ENCODE measurements around the gene CRYBG3.

Gene CRYBG3

GRCh38 chr3:97987306-97987705, 165.5 kb downstream of the CRYBG3 start:
- TF ChIP-seq POLR2AphosphoS5 (IDR thresholded peaks at IDR 0.05; ENCODE audit: low read depth, low read length) (no peak), SIN3A (IDR thresholded peaks at IDR 0.05; ENCODE audit: borderline replicate concordance, insufficient read depth, low read length) (no peak), FOXP2 (optimal IDR thresholded peaks at IDR 0.05; ENCODE audit: borderline replicate concordance, extremely low read depth, extremely low read length, insufficient read depth) (no peak), TAF1 (IDR thresholded peaks at IDR 0.05; ENCODE audit: borderline replicate concordance, insufficient read depth, low read length) (no peak)
- TF ChIP-seq, protein P1, sequence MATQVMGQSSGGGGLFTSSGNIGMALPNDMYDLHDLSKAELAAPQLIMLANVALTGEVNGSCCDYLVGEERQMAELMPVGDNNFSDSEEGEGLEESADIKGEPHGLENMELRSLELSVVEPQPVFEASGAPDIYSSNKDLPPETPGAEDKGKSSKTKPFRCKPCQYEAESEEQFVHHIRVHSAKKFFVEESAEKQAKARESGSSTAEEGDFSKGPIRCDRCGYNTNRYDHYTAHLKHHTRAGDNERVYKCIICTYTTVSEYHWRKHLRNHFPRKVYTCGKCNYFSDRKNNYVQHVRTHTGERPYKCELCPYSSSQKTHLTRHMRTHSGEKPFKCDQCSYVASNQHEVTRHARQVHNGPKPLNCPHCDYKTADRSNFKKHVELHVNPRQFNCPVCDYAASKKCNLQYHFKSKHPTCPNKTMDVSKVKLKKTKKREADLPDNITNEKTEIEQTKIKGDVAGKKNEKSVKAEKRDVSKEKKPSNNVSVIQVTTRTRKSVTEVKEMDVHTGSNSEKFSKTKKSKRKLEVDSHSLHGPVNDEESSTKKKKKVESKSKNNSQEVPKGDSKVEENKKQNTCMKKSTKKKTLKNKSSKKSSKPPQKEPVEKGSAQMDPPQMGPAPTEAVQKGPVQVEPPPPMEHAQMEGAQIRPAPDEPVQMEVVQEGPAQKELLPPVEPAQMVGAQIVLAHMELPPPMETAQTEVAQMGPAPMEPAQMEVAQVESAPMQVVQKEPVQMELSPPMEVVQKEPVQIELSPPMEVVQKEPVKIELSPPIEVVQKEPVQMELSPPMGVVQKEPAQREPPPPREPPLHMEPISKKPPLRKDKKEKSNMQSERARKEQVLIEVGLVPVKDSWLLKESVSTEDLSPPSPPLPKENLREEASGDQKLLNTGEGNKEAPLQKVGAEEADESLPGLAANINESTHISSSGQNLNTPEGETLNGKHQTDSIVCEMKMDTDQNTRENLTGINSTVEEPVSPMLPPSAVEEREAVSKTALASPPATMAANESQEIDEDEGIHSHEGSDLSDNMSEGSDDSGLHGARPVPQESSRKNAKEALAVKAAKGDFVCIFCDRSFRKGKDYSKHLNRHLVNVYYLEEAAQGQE (IDR thresholded peaks at IDR 0.05; ENCODE audit: insufficient read depth in 1 of 2, low read depth in 2 of 2, low read length in 2 of 2), result no peak

DNA sequence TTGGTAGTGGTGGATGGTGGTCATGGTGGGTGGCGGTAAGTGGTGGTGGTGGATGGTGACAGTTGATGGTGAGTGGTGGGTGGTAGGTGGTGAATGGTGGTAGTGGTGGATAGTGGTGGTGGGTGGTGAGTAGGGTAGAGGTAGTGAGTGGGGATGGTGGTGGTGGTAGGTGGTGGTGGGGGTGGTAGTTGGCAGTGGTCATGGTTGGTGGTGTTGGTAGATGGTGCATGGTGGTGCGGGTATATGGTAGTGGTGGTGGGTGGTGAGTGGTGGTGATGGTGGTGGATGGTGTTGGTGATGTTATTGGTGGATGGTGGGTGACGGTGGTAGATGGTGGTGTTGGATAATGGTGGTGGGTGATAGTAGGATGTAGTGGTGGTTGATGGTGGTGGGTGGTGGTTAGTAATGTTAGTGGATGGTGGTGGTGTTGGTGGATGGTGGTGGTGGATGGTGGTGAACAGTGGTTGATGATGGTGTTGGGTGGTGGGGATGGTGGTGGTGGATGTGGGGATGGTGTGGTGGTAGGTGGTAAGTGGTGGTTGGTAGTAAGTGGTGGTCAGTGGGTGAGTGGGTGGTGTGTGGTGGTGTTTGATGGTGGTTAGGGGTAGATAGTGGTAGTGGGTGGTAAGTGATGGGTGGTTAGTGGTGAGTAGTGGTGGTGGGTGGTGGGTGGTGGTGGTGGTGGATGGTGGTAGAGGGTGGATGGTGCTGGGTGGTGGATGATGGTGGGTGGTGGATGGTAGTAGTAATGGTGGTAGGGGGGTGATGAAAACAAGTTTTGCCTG, 167.2 kb downstream of the CRYBG3 start:
- TF ChIP-seq POLR2AphosphoS5 (IDR thresholded peaks at IDR 0.05; ENCODE audit: low read depth, low read length) (no peak), TAF1 (IDR thresholded peaks at IDR 0.05; ENCODE audit: borderline replicate concordance, insufficient read depth, low read length) (no peak), SIN3A (IDR thresholded peaks at IDR 0.05; ENCODE audit: borderline replicate concordance, insufficient read depth, low read length) (no peak), FOXP2 (optimal IDR thresholded peaks at IDR 0.05; ENCODE audit: borderline replicate concordance, extremely low read depth, extremely low read length, insufficient read depth) (no peak)
- TF ChIP-seq, protein P1 (IDR thresholded peaks at IDR 0.05; ENCODE audit: insufficient read depth in 1 of 2, low read depth in 2 of 2, low read length in 2 of 2), result no peak

- TF ChIP-seq POLR2AphosphoS5 (IDR thresholded peaks at IDR 0.05; ENCODE audit: low read depth, low read length), result no peak
- no peak for TF ChIP-seq SIN3A (IDR thresholded peaks at IDR 0.05; ENCODE audit: borderline replicate concordance, insufficient read depth, low read length)
- no peak for TF ChIP-seq TAF1 (IDR thresholded peaks at IDR 0.05; ENCODE audit: borderline replicate concordance, insufficient read depth, low read length)
- TF ChIP-seq, protein P1 (IDR thresholded peaks at IDR 0.05; ENCODE audit: insufficient read depth in 1 of 2, low read depth in 2 of 2, low read length in 2 of 2), result no peak
- no peak for TF ChIP-seq FOXP2 (optimal IDR thresholded peaks at IDR 0.05; ENCODE audit: borderline replicate concordance, extremely low read depth, extremely low read length, insufficient read depth)
Observed at GRCh38 chr3:97990624-97991292, 168.9 kb downstream of the CRYBG3 start.

- no peak for TF ChIP-seq POLR2AphosphoS5 (IDR thresholded peaks at IDR 0.05; ENCODE audit: low read depth, low read length)
- no peak for TF ChIP-seq FOXP2 (optimal IDR thresholded peaks at IDR 0.05; ENCODE audit: borderline replicate concordance, extremely low read depth, extremely low read length, insufficient read depth)
- no peak for TF ChIP-seq SIN3A (IDR thresholded peaks at IDR 0.05; ENCODE audit: borderline replicate concordance, insufficient read depth, low read length)
- TF ChIP-seq, protein P1 (IDR thresholded peaks at IDR 0.05; ENCODE audit: insufficient read depth in 1 of 2, low read depth in 2 of 2, low read length in 2 of 2), result no peak
- no peak for TF ChIP-seq TAF1 (IDR thresholded peaks at IDR 0.05; ENCODE audit: borderline replicate concordance, insufficient read depth, low read length)
Observed at GRCh38 chr3:97991293-97991682, 169.5 kb downstream of the CRYBG3 start.
